ENCODE measurements around the gene EPHA10. TPM values are rescaled to one million over a fixed set of nuclear protein-coding genes. Genes with fewer than 3 reads are reported as not detected.

Gene EPHA10
- polyA plus RNA-seq, 1 experiment: not detected

GRCh38 chr1:37753473-37754321 lies 11.2 kb downstream of the EPHA10 start:
- Histone ChIP-seq H3K27me3 (ENCODE audit: control insufficient read depth, insufficient read depth, low read length) (peaks cover 27% of the 10 kb centered on the region), H3K4me3 (ENCODE audit: low read depth, low read length) (no peak overlapping the region), H3K27ac (ENCODE audit: low read depth, low read length) (no peak overlapping the region), H3K9me3 (ENCODE audit: control insufficient read depth, insufficient read depth, low read length) (no peaks in the 10 kb centered on the region)
- TF ChIP-seq CTCF (IDR thresholded peaks at IDR 0.05; ENCODE audit: low read depth, low read length): no peak
- ChIA-PET CTCF (no interaction called here), POLR2A (no interaction called here)
- DNase-seq (ENCODE audit: low read depth, low spot score): no peak

GRCh38 chr1:37752583-37753471 lies 12.1 kb downstream of the EPHA10 start:
- no peaks in the 10 kb centered on the region for H3K9me3 ChIP-seq (ENCODE audit: control insufficient read depth, insufficient read depth, low read length)
- no peak for DNase-seq (ENCODE audit: low read depth, low spot score)
- TF ChIP-seq CTCF (IDR thresholded peaks at IDR 0.05; ENCODE audit: low read depth, low read length): no peak
- no peak overlapping the region for H3K4me3 ChIP-seq (ENCODE audit: low read depth, low read length)
- H3K27me3 ChIP-seq (ENCODE audit: control insufficient read depth, insufficient read depth, low read length): peaks cover 27% of the 10 kb centered on the region
- CTCF ChIA-PET: no interaction called here
- POLR2A ChIA-PET: no interaction called here
- no peak overlapping the region for H3K27ac ChIP-seq (ENCODE audit: low read depth, low read length)

- peaks cover 4% of the 10 kb centered on the region; the same call in 1 of the 2 replicates for H3K9me3 ChIP-seq (ENCODE audit: control insufficient read depth, insufficient read depth, low read length)
- no peak overlapping the region for H3K4me3 ChIP-seq (ENCODE audit: low read depth, low read length)
- CTCF ChIA-PET: no interaction called here
- DNase-seq (ENCODE audit: low read depth, low spot score): no peak
- POLR2A ChIA-PET: no interaction called here
- H3K27me3 ChIP-seq (ENCODE audit: control insufficient read depth, insufficient read depth, low read length): peaks cover 23% of the 10 kb centered on the region
- TF ChIP-seq CTCF (IDR thresholded peaks at IDR 0.05; ENCODE audit: low read depth, low read length): no peak
- H3K27ac ChIP-seq (ENCODE audit: low read depth, low read length): no peak overlapping the region
Measured at GRCh38 chr1:37752213-37752582, 12.7 kb downstream of the EPHA10 start.

GRCh38 chr1:37748565-37748964 lies 16.4 kb downstream of the EPHA10 start:
- no peak overlapping the region for H3K27ac ChIP-seq (ENCODE audit: low read depth, low read length)
- POLR2A ChIA-PET: no interaction called here
- CTCF ChIA-PET: no interaction called here
- no peak for TF ChIP-seq CTCF (IDR thresholded peaks at IDR 0.05; ENCODE audit: low read depth, low read length)
- DNase-seq (ENCODE audit: low read depth, low spot score): no peak
- H3K4me3 ChIP-seq (ENCODE audit: low read depth, low read length): no peak overlapping the region
- H3K27me3 ChIP-seq (ENCODE audit: control insufficient read depth, insufficient read depth, low read length): peaks cover 13% of the 10 kb centered on the region
- H3K9me3 ChIP-seq (ENCODE audit: control insufficient read depth, insufficient read depth, low read length): peaks cover 6% of the 10 kb centered on the region; the same call in 1 of the 2 replicates

- Histone ChIP-seq H3K27ac (ENCODE audit: low read depth, low read length) (no peak overlapping the region), H3K4me3 (ENCODE audit: low read depth, low read length) (no peak overlapping the region), H3K27me3 (ENCODE audit: control insufficient read depth, insufficient read depth, low read length) (peaks cover 5% of the 10 kb centered on the region), H3K9me3 (ENCODE audit: control insufficient read depth, insufficient read depth, low read length) (peaks cover 6% of the 10 kb centered on the region; the same call in 1 of the 2 replicates)
- TF ChIP-seq CTCF (IDR thresholded peaks at IDR 0.05; ENCODE audit: low read depth, low read length): no peak
- DNase-seq (ENCODE audit: low read depth, low spot score): no peak
- ChIA-PET CTCF (no interaction called here), POLR2A (no interaction called here)
Measured at GRCh38 chr1:37746806-37747205, 18.1 kb downstream of the EPHA10 start.
